HG03342 (cell line): ENCODE data around the gene SOD1.

Source experiments
- ATAC-seq: cut with Tn5 transposase; IDR thresholded peaks from one replicate; pipeline ENCODE4 v1.9.1; 2021; ENCODE audit warnings: mild to moderate bottlenecking, moderate library complexity; ENCODE audit not compliant: unreplicated experiment

The SOD1 gene

DNA sequence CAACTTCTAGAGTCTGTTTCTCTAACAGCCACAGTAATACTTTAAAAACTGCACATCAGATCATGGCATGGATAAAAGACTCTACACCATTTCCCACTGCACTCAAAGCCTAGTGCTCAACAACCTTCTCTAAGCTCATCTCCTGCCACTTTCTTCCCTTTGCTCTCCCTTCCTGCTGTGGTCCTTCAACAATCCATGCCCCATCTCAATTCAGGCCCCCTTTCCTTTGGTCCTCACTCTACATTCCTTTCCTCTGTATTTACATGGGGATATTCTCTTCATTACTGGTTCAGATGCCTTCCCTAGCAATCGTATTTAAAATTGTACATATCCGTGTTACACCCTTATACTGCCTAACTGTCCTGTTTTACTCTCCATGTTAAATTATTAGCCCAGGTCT lies 19.0 kb downstream of the SOD1 start:
- no peak for ATAC-seq

DNA sequence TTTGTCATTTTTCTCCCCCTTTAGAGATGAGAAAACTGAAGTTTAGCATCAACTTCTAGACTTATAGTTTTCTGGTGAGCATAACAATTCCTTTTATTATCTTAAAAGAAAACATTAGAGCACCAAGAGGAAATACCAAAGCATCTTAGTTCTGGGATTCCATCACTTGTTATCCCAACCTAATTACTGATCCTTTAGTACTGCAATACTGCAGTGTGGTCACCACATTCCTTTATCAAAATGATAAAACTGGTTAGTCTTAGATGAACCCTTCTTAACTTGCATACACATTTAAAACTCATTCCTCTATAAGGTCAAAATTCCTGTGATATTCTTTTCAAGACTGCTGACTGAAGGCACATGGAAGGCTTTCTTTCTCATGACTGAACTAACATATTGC lies 23.1 kb downstream of the SOD1 start:
- ATAC-seq: no peak

DNA sequence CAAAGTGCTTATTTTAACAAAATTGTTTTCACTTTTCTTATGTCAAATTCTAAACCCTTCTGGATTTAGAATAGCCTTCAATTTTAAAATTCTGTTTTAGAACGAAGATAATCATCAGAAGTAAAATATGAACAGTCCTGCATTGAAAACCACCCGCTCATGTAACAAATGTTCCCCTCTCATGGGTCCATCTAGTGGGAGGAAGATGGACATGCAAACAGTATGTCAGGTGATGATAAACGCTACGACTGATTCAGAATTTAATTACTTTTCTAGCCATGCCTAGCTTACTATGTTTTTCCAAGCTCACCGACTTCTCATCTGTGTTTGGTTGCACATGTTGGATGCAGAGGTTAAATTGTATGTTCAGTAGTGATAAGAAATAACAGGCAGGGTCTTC lies 23.5 kb downstream of the SOD1 start:
- ATAC-seq: no peak

DNA sequence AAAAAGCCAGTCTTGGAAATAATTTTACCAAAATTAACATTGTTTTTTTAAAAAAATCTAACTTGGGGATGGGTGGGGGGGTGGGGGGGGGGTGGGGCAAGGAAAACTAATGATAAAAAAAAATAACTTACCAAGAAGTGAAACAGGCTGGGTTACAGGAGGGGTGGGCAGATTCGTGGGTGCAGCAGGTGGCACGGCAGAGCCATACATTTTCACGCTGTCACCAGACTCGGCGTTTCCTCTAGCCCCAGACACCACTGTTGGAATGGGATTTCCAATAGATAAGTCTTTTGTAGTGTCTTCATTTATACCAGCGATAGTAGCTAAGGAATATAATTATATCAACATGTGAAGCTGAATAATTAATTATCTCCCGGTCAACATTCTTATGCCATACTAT lies 25.4 kb downstream of the SOD1 start:
- ATAC-seq: no peak

DNA sequence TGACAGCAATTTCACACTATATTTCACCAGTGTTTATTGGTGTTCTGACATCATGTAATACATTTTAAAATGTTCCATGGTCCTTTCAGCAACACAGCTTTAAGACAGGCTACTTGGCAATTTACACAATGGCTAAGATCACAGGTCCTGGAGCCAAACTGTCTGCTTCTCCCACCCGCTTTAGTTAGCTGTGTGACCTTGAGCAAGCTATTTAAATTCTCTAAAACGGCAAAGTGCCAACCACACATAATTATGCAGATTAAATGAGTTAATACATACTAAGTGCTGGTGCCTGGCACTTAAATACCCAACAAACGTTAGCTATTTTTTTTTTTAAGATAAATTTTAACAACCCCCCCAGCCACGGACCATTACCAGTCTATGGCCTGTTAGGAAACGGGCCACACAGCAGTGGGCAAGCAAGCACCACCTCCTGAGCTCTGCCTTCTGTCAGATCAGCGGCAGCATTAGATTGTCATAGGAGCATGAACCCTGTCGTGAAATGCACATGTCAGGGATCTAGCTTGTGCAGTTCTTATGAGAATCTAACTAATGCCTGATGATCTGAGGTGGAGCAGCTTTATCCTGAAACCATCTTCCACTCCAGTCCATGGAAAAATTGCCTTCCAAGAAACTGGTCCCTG lies 26.9 kb downstream of the SOD1 start:
- no peak for ATAC-seq

DNA sequence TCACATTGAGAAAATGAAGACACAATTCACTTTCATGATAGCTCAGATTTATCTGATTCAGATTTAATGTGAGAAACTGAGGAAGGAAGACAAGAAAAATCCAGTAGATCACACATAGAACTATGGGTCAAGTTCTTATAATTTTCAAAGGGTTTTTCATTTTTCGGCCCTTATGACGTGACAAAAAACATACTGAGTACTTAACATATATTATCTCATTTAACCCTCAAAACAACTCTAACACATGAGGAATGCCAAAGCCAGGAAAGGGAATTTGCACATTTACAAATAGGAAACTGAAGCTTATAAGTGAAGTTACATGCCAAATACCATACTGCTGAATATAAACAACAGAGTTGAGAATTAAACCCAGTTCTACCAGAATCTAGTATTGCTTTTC lies 27.6 kb downstream of the SOD1 start:
- no peak for ATAC-seq

DNA sequence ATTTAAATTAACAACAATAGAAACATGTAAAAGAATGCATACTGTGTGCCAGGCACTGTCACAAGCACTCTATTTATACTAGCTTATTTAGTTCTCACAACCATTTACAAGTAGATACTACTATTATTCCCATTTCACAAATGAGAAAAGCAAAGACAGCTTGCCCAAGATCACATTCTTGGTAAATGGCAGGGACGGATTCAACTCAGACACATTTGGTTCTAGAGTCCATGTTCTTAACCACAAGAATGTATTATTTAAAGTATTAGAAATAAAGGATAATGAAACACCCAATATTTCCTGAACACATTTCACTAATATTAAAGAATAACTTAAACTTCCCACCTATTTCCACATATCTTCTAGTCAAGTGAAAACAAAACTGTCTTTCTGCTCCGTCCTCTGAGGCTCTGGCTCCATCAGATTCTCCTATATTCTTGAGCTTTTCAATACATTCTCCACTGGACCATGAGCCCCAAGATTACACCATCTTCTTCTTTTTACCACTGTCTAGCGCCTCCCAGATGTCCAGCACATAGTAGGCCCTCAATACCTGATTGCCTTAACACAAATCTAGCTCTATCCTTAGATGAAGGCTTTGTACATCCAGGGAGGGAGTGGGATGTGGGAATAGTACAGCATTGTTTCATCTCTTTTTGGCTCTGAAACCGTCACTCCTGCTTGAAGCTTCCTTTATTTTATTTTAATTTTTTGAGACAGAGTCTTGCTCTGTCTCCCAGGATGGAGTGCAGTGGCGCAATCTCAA lies 29.3 kb downstream of the SOD1 start:
- ATAC-seq: no peak

DNA sequence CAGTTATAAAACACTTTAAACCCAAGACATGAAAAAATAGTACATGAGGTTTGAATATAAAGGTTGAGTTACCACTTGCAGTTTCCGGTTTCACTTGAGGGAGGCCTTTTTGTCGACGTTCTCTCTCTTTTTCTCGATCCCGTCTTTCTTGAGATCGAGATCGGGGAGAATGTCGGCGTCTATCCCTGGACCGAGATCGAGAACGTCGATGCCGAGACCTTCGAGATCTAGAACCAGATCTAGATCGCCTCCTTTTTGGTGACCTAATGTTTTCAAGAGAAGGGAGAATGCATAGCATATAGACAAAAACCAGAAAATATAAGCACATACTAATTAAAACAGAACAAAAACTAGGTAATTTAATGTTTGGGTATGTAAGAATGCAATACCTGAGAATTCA lies 33.7 kb downstream of the SOD1 start:
- no peak for ATAC-seq

DNA sequence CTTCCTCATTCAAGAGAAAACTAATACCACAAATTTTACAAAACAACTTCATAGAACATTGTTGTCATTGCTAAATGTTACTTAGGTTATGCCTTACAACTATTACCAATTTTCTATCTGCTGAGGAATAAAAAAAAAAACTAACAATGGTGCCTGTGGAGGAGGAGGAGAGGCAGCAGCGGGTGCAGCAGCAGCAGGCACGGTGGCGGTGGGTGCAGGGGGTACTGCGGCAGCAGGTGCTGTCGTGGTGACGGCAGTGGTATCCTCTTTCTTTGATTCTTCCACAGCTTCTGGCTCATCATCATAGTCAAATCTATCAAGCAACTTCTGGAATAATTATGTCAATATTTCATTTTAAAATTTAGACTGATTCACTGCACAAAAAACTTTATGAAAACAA lies 36.9 kb downstream of the SOD1 start:
- no peak for ATAC-seq

DNA sequence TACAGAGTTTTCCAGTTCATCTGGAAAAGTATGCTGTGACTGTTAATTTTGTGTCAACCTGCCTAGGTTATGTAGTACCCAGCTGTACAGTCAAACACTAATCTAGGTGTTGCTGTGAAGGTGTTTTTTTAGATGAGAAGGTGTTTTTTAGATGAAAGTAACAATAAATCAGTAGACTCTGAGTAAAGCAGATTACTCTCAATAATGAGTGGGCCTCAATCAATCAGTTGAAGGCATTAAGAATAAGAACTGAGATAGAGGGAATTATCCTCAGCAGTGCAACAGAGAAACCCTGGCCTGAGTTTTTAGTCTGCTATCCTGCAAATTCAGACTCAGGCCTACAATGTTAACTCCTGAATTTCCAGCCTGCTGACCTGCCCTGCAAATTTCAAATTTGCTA lies 39.0 kb downstream of the SOD1 start:
- ATAC-seq: no peak

DNA sequence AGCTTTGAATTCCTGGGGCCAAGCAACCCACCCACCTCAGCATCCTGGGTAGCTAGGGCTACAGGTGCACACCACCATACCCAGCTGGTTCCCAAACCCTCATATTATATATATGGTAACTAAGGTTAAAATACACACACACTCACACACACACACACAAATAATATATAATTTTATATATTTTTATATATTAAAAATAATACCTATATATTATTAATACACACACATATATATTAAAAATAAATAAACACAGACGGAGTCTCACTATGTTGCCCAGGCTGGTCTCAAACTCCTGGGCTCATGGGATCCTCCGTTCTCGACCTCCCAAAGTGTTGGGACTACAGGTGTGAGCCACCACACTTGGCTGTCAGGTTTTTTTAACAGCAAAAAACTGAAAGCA lies 40.5 kb downstream of the SOD1 start:
- no peak for ATAC-seq

DNA sequence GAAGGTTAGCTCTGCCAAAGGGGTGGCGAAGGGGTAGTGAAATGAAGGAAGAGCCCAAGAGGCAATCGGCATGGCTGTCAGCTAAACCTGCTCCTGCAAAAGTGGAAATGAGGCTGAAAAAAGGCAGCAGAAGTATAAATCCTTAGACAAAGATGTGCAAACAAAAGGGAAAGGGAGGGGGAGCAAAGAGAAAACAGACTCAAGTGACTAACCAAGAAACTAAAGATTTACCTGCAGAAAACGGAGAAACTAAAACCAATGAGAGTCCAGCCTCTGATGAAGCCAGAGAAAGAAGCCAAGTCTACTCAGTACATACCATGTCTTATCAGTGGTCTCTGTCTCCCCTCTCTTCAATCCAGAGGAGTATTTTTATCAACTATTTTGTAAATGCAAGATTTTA lies 47.1 kb downstream of the SOD1 start:
- no peak for ATAC-seq

DNA sequence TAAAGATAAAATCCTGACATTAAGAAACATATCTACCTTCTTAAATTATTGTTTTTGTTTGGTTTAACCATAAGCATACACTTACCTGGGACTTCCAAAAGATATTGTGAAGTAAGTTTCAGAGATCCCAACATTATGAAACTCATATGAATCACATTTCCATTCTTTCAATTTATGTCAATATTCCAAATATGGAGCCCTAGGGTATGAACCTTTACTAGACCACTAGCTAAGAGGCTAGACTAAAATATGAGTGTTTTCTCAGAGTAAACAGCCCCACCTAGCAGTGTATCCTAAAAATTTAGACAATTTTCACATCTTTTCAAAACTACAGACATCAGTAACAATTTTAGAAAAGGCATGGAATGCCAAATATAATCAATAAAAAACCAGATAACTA lies 48.0 kb downstream of the SOD1 start:
- ATAC-seq: no peak

DNA sequence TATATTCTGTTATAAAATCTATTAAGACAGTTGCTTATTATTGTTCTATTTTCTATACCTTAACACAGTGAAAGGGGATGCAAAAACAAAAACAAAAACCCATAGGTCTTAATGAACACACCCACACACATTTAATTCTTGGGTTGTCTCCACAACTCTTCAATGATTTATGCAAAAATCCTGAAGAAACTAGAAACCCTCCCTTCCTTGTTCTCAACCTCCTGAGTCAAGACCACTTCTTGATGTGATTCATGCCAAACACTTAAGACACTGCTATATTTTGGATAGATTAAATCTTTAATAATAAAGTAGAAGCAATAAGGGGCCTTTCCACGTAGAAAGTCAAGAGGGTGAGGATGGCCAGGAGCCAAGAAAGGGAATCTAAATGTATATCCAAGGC lies 49.0 kb downstream of the SOD1 start:
- ATAC-seq: no peak

DNA sequence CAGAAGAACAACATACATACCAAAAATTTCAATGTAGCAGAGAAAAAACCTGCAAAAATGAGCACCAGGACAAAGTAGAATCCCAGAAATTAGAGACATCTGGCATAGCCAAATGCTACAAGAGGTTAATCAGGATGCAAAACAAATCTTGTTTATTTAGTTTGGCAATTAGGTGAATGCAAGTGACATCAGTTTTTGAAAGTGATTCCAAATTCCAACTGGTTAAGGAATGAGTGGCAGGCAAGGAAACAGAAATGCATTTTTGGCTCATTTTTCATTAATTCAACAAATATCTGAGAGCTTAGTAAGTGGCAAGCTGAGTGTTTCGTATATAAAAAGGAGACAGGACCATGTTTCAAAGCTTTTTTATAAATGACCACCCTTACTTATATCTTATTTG lies 51.1 kb downstream of the SOD1 start:
- ATAC-seq: no peak

DNA sequence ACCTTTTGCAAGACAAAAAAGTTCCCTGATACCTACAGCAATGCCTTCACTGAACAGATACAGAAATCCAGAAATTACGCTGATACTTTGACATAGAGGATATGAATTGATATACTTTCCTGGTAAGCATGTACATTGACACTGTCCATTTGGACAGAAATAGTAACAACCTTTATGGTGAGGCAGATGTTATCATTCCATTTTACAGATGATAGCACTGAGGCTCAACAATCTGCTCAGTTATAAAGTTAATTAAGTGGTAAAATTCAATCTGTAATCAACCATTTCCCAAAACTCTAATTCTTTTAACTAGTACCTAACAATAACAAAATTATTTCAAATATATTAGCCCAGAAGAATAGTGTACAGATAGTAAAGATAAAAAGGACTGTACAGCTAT lies 51.8 kb downstream of the SOD1 start:
- no peak for ATAC-seq

DNA sequence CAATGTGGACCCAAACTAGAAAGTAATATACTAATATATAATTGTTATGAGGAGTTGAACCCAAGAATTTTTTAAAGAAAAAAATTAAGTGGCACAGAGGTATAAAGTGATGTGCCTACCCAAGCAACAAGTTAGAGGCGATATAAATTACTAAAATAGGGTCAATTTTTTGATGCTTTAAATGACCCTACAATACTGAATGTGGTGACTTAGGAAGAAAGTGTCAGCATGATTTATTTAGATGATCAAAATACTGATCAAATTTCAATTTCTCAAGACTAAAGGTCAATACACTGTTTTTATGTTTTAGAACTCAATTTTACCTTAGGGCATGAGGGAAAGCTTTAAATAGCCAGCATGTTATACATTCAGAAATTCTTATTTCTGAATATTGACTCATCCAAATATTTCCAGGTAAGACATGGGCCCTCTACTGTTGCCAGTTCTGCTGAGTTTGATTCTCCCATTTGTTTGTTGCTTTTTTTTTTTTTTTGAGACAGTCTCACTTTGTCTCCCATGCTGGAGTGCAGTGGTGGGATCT lies 52.3 kb downstream of the SOD1 start:
- ATAC-seq: no peak

DNA sequence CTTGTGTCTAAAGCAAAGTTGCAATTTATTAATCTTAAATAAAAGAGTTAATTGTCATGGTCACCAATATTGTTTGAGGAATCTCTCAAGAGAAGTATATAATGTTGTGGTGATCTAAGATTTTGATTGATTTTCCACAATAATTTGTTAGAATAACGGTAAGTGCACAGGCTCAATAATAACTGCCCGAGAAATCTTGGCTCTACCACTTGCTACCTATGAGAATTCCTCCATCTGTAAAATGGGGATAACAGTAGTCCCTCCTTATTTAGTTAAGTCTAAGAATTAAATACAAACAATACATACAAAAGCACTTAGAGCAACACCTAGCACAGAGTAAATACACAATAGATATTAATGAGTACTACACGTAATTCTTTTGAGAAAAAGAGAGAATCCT lies 53.6 kb downstream of the SOD1 start:
- ATAC-seq: no peak

DNA sequence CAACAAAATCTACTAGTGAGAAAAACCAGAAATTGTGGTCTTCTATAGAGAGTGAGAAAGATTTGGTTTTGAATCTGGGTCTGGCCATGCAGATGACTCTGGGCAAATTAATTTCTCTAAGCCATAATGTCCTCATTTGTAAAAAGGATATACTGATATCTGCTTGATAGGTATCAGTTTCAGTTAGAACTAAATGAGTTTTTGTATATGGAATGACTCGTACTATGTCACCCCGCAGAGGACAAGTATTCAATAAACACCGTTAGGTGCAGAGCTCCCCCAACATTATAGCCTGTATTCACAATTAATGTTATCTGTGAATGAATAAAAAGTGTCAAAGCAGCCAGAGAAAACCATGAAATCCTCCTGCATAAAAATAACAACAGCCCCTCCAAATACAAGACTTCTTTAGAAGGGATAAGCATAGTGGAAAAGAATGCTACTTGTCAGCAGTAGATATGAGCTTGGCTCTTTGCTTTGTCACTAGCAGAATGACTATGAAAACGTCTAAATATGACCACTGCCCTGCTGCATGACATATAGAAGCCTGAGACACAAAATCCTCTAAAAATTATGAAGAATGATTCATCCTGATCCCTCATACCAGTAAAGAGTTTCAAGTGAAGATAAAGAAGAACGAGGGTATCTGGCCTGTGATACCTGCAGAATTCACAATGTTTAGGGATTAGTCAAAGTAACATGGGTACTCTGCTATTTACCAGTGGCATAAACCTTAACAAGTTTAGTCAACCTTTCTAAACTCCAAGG lies 54.7 kb downstream of the SOD1 start:
- ATAC-seq: no peak

DNA sequence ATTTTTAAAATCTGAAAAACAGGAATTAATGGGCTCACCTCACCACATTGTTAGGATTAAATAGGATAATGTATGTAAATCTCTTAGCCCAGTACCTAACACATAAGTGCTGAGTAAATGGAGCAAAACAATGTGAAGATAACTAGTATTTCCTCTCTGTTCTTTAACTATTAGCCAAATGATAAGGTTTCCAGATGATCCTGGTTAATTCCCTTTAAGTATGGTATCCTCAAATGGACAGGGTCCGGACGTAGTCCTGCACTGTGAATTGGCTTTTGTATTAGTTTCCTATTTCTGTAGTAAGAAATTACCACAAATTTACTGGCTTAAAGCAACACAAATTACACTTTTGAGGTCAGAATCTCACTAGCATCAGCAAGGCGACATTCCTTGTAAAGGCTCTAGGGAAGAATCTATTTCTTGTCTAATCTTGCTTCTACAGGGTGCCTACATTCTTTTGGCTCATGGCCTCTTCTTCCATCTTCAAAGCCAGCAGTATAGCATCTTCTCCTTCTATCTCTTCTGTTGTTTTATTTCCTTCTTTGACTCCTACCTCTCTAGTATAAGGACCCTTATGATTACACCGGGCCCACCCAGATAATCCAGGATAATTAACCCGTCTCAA lies 55.4 kb downstream of the SOD1 start:
- no peak for ATAC-seq

DNA sequence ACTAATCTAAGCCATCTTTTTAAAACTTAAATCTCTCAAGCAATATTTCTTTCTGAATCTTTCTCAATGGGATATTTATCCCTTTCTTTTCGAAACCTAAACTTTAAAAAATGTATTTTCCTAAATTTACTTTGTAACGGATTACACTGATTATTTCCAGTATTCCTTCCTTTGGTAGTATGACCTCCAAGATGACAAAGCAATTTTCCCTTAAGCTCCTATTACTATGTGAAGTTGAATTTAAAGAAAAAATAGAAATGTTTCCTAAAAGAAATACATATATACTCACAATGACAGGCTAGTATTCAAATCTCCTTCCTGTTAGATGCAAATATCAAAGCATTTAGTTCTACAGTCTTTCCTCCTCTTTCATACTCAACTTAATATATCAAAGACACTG lies 56.6 kb downstream of the SOD1 start:
- ATAC-seq: no peak
